Common myeloid progenitor, CD34-positive (primary cell): Measurements from ENCODE around the gene NAPSA.
A peak's percentile ranks its signal among the peaks of the same experiment; 100 is the strongest.
"Not testable (repeated sequence)": the region's sequence is repeated elsewhere in the genome, so short reads cannot be mapped to it uniquely, and the experiment has no call there.

Source experiments
- CTCF ChIA-PET: fragments of 350-600 bp; sonication (Branson Sonifier 250); formaldehyde crosslinking; loops from one replicate; lab custom pipeline; 2021; ENCODE audit warnings: antibody characterized with exemption; lab: Charles Lee
- POLR2A ChIA-PET: fragments of 350-600 bp; sonication (Branson Sonifier 250); formaldehyde crosslinking; loops from one replicate; lab custom pipeline; 2021; ENCODE audit warnings: antibody characterized with exemption; lab: Charles Lee
- DNase-seq, 3 donors: peaks; one replicate each; pipeline versions ENCODE4 v3.0.0 to v3.0.0-alpha.2; 2013
- H3K27ac ChIP-seq, 2 experiments: 1 replicate in 1 of 2; 2 replicates in 1 of 2; pipeline ENCODE4 v1.7.0; 2013; ENCODE audit warnings: inconsistent platforms in 2 of 2, low read length in 2 of 2, mild to moderate bottlenecking in 2 of 2, low read depth in 1 of 2, moderate library complexity in 1 of 2; ENCODE audit not compliant: severe bottlenecking in 2 of 2, insufficient read depth in 1 of 2, poor library complexity in 1 of 2
- H3K27me3 ChIP-seq, 5 experiments: replicated peaks in 2 of 5; 1 replicate in 3 of 5; 2 replicates in 2 of 5; pipeline versions ENCODE4 v1.6.1 to v1.7.0; 2013; ENCODE audit warnings: low read length in 4 of 5, mild to moderate bottlenecking in 2 of 5, moderate library complexity in 2 of 5, inconsistent platforms in 1 of 5; ENCODE audit not compliant: insufficient read depth in 5 of 5, control insufficient read depth in 4 of 5
- H3K36me3 ChIP-seq, 4 experiments: 1 replicate in 2 of 4; 2 replicates in 2 of 4; pipeline versions ENCODE4 v1.6.1 to v1.7.0; 2013; ENCODE audit warnings: low read length in 3 of 4, control low read depth in 1 of 4, mild to moderate bottlenecking in 1 of 4; ENCODE audit not compliant: control insufficient read depth in 4 of 4, insufficient read depth in 4 of 4
- H3K4me1 ChIP-seq, 4 experiments: 1 replicate in 3 of 4; 2 replicates in 1 of 4; pipeline versions ENCODE4 v1.6.1 to v1.7.1; 2013; ENCODE audit warnings: low read length in 3 of 4, mild to moderate bottlenecking in 3 of 4, control low read depth in 1 of 4, inconsistent platforms in 1 of 4, moderate library complexity in 1 of 4; ENCODE audit not compliant: control insufficient read depth in 4 of 4, insufficient read depth in 4 of 4; ENCODE audit errors: control extremely low read depth in 1 of 4
- H3K4me3 ChIP-seq, 7 experiments: 1 replicate in 4 of 7; 2 replicates in 3 of 7; pipeline versions ENCODE4 v1.5.1 to v1.7.0; 2013; ENCODE audit warnings: mild to moderate bottlenecking in 7 of 7, low read length in 6 of 7, moderate library complexity in 6 of 7, inconsistent platforms in 2 of 7, low read depth in 2 of 7, control low read depth in 1 of 7; ENCODE audit not compliant: insufficient read depth in 4 of 7, control insufficient read depth in 1 of 7; ENCODE audit errors: extremely low read depth in 1 of 7
- H3K9me3 ChIP-seq, 5 experiments: 1 replicate in 4 of 5; 2 replicates in 1 of 5; pipeline versions ENCODE4 v1.6.1 to v1.7.1; 2013; ENCODE audit warnings: low read length in 4 of 5, mild to moderate bottlenecking in 2 of 5, inconsistent platforms in 1 of 5, low read depth in 1 of 5, moderate library complexity in 1 of 5; ENCODE audit not compliant: control insufficient read depth in 4 of 5, insufficient read depth in 2 of 5; ENCODE audit errors: control extremely low read depth in 1 of 5
- WGBS: methylation state at CpG from one replicate; pipeline ENCODE4 v1.1.5; 2013; ENCODE audit not compliant: insufficient coverage; 5-methylcytosine and 5-hydroxymethylcytosine counted together

The NAPSA gene

DNA sequence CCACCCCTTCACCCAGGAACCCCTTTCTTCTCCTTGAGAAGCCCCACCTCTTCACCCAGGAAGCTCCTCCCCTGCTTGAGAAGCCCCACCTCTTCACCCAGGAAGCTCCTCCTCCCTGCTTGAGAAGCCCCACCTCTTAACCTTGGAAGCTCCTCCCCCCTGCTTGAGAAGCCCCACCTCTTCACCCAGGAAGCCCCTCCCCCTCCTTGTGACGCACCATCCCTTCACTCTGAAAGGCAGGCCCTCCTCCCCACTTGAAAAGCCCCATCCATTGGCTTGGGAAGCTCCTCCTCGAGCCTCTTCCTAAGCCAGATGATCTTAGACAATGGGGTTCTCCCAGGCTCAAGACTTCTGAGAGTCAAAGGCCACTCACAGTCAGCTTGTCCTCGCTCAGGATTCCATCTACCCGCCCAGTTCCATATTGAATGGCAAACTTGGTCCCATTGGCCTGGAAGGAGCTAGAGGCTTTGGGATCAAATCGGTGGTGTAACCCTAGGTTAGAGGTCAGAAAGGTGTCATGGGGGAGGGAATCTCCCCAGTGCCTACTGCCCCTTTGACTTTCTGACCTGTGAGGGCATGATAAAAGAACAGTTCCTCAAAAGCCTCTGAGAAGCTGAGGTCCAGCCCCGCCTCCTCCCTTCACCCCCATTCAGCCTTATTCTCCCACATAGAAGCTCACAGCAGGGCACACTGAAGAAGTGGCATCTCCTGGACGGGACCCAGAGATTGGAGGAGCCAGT, 4.0 kb downstream of the NAPSA start:
- Histone ChIP-seq H3K36me3 (no peaks in the 10 kb centered on the region), H3K27me3 (peaks cover 0 to 4% (median 0%) of the 10 kb centered on the region in 5 experiments), H3K27ac (no peak overlapping the region), H3K4me1 (peaks cover 0 to 11% (median 8%) of the 10 kb centered on the region in 4 experiments), H3K9me3 (no peaks in the 10 kb centered on the region), H3K4me3 (no peak overlapping the region)
- CTCF ChIA-PET: interaction anchor here (4.4 kb wide), 1 partner anchor 100 kb away, joined by 17 read pairs; no protein-coding TSS in a partner anchor
- WGBS: 97% methylated on average over 5 of the region's 7 CpGs
- DNase-seq: no peak
- POLR2A ChIA-PET: no interaction called here

- DNase-seq: no peak
- peak overlapping the region in 1 of 7 experiments; percentile 86 for H3K4me3 ChIP-seq
- H3K36me3 ChIP-seq: no peaks in the 10 kb centered on the region
- POLR2A ChIA-PET: no interaction called here
- H3K9me3 ChIP-seq: no peaks in the 10 kb centered on the region
- H3K27me3 ChIP-seq: peaks cover 0 to 4% (median 0%) of the 10 kb centered on the region in 5 experiments
- CTCF ChIA-PET: interaction anchor here (0.7 kb wide), 1 partner anchor 11 kb away, joined by 3 read pairs; no protein-coding TSS in a partner anchor
- no peak overlapping the region for H3K27ac ChIP-seq
- H3K4me1 ChIP-seq: peaks cover 0 to 11% (median 8%) of the 10 kb centered on the region in 4 experiments
- WGBS: 99% methylated on average over 7 of the region's 11 CpGs
Observed at GRCh38 chr19:50359328-50359818, 6.1 kb downstream of the NAPSA start.

DNA sequence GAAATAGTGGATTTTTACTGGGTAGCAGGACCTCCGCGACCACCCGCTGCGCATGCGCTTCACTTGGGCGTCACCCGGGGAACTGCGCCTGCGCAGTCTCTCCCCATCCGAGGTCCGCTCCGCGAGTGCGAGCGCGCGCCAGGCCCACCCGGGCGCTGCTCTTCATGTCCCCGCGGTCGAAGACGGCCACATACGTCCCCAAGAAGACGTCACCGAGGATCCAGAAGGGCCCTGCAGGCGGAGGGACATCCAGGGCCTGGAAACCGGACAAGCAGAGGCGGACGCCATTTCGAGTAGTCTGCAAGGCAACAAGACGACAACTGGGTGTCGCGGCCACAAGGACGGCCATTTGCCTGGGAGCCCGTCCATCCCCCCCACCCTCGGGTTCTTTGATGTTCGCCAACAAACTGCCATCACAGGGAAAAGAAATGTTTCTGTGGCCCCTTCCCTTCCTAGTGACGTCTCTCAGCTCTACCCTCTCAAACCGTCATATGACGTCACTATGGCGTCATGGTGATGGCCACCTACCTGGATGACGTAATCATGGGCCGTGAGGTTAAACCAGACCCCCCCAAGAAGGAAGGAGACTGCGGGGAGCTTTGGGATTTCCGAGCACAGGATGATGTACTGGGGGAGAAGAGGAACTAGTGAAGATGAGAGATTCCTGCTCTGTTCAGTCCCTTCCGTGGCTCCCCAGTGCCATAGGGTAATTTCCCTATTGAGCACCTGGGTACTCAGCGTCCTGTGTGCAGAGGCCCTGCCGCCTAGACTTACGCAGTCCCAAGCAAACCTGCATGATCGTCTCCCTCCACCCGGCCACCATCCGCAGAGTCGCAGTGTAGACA, 6.7 kb downstream of the NAPSA start:
- Histone ChIP-seq H3K9me3 (no peaks in the 10 kb centered on the region), H3K36me3 (no peaks in the 10 kb centered on the region), H3K27ac (peak overlapping the region in 1 of 2 experiments; percentile 87), H3K4me1 (peaks cover 0 to 11% (median 8%) of the 10 kb centered on the region in 4 experiments), H3K4me3 (peak overlapping the region; percentile 21 to 87 (median 58)), H3K27me3 (peaks cover 0 to 4% (median 0%) of the 10 kb centered on the region in 5 experiments)
- POLR2A ChIA-PET: no interaction called here
- peak; percentile 76 to 85 (median 82) for DNase-seq
- CTCF ChIA-PET: interaction anchor here (1.2 to 2.6 kb wide), 6 partner anchors 8 to 311 kb away, joined by 3 to 13 read pairs (median 6); no protein-coding TSS in a partner anchor
- 27% methylated on average over 48 of the region's 54 CpGs for WGBS

- H3K4me3 ChIP-seq: peak overlapping the region; percentile 35 to 87 (median 81)
Observed at GRCh38 chr19:50357178-50358100, 8.0 kb downstream of the NAPSA start.

GRCh38 chr19:50356691-50357177, 8.7 kb downstream of the NAPSA start:
- H3K9me3 ChIP-seq: no peaks in the 10 kb centered on the region
- peaks cover 0 to 11% (median 8%) of the 10 kb centered on the region in 4 experiments for H3K4me1 ChIP-seq
- 17% methylated on average over 5 of the region's 13 CpGs for WGBS
- no peaks in the 10 kb centered on the region for H3K36me3 ChIP-seq
- CTCF ChIA-PET: interaction anchor here (1.0 to 2.6 kb wide), 10 partner anchors 10 to 200 kb away, joined by 3 to 14 read pairs (median 4); no protein-coding TSS in a partner anchor
- no peak for DNase-seq
- H3K4me3 ChIP-seq: peak overlapping the region in 3 of 7 experiments; percentile 63 to 87 (median 83)
- POLR2A ChIA-PET: interaction anchor here (1.1 kb wide), 1 partner anchor 59 kb away, joined by 4 read pairs; no protein-coding TSS in a partner anchor
- peaks cover 0 to 8% (median 0%) of the 10 kb centered on the region in 5 experiments for H3K27me3 ChIP-seq
- H3K27ac ChIP-seq: peak overlapping the region in 1 of 2 experiments; percentile 87

More at GRCh38 chr19:50357178-50358100, 8.0 kb downstream of the NAPSA start:
- peak; percentile 84 to 95 (median 91) for DNase-seq
- no peaks in the 10 kb centered on the region for H3K36me3 ChIP-seq
- H3K27me3 ChIP-seq: peaks cover 0 to 4% (median 0%) of the 10 kb centered on the region in 5 experiments
- WGBS: 2% methylated on average over 41 of the region's 54 CpGs
- CTCF ChIA-PET: interaction anchor here (0.6 to 2.6 kb wide), 14 partner anchors 9 to 312 kb away, joined by 3 to 14 read pairs (median 4); no protein-coding TSS in a partner anchor
- POLR2A ChIA-PET: interaction anchor here (1.1 to 1.2 kb wide), 2 partner anchors 19 to 58 kb away, joined by 3 to 4 read pairs; partner anchors contain the start of gene NR1H2
- H3K9me3 ChIP-seq: no peaks in the 10 kb centered on the region
- peaks cover 0 to 11% (median 8%) of the 10 kb centered on the region in 4 experiments for H3K4me1 ChIP-seq
- peak overlapping the region; percentile 62 to 87 for H3K27ac ChIP-seq

DNA sequence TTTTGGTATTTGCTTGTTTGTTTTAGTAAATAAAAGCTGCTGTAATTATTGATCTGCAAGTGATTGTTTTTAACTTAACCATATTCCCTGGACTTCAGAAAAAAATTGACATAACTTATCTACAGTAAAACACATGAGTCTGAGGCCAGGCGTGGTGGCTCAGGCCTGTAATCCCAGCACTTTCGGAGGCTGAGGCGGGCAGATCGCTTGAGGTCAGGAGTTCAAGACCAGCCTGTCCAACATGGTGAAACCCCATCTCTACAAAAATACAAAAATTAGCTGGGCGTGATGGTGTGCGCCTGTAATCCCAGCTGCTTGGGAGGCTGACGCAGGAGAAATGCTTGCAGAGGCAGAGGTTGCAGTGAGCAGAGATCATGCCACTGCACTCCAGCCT, 12.0 kb downstream of the NAPSA start:
- 98% methylated on average over 6 of the region's 7 CpGs for WGBS
- H3K27ac ChIP-seq, H3K4me3 ChIP-seq, H3K36me3 ChIP-seq, DNase-seq, POLR2A ChIA-PET, H3K4me1 ChIP-seq, H3K27me3 ChIP-seq, H3K9me3 ChIP-seq: not testable (repeated sequence)
- CTCF ChIA-PET: interaction anchor here (2.0 kb wide), 1 partner anchor 203 kb away, joined by 4 read pairs; no protein-coding TSS in a partner anchor
